ENCODE data around the gene HMBS.

DNA sequence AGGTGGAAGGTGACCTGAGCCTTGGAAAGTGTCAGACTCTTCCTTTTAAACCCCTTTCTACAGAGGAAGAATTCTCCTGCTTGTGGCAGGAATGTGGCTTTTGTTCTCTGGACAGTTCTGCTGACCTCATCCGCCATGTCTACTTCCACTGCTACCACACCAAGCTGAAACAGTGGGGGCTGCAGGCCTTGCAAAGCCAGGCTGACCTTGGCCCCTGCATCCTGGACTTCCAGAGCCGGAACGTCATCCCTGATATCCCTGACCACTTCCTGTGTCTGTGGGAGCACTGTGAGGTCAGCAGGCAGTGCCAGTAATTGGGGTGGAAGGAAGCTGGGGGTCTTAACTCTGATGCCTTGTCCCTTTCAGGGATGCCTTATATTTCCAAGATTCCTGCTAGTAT, 46.0 kb downstream of the HMBS start:
- TF ChIP-seq, protein P1, sequence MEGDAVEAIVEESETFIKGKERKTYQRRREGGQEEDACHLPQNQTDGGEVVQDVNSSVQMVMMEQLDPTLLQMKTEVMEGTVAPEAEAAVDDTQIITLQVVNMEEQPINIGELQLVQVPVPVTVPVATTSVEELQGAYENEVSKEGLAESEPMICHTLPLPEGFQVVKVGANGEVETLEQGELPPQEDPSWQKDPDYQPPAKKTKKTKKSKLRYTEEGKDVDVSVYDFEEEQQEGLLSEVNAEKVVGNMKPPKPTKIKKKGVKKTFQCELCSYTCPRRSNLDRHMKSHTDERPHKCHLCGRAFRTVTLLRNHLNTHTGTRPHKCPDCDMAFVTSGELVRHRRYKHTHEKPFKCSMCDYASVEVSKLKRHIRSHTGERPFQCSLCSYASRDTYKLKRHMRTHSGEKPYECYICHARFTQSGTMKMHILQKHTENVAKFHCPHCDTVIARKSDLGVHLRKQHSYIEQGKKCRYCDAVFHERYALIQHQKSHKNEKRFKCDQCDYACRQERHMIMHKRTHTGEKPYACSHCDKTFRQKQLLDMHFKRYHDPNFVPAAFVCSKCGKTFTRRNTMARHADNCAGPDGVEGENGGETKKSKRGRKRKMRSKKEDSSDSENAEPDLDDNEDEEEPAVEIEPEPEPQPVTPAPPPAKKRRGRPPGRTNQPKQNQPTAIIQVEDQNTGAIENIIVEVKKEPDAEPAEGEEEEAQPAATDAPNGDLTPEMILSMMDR (IDR thresholded peaks at IDR 0.05; ENCODE audit: insufficient read depth, low read length), result no peak
- TF ChIP-seq POLR2AphosphoS5 (IDR thresholded peaks at IDR 0.05; ENCODE audit: low read depth), result no peak
- TF ChIP-seq GABPA (IDR thresholded peaks at IDR 0.05; ENCODE audit: low read depth), result no peak

Data from HL-60 (cell line).